HepG2 (cell line): ENCODE data around the gene ITGB5.

Experiments used
- EZH2 ChIP-seq: conservative IDR thresholded peaks from 2 replicates; pipeline ENCODE4 v1.6.1; 2012; ENCODE audit warnings: mild to moderate bottlenecking, low read depth, low read length, moderate library complexity
- STAT6 ChIP-seq: sonication (generic); formaldehyde crosslinking; IDR thresholded peaks from 2 replicates; pipeline ENCODE4 v1.4.0; 2020; ENCODE audit warnings: missing genetic modification reagents, mild to moderate bottlenecking, borderline replicate concordance

GRCh38 chr3:124887177-124887931, at the start of gene ITGB5:
- TF ChIP-seq EZH2 (no peak), STAT6 (no peak)
